HG03565 (cell line): Measurements from ENCODE around the gene NEK1.
"Not testable (repeated sequence)": the region's sequence is repeated elsewhere in the genome, so short reads cannot be mapped to it uniquely, and the experiment has no call there.

Experiments used
- ATAC-seq: cut with Tn5 transposase; IDR thresholded peaks from one replicate; pipeline ENCODE4 v1.9.1; 2021; ENCODE audit warnings: mild to moderate bottlenecking, moderate library complexity; ENCODE audit not compliant: unreplicated experiment

NEK1 gene

GRCh38 chr4:169628579-169628978, 16.2 kb upstream of the NEK1 start:
- ATAC-seq: no peak

- peak; percentile 37 for ATAC-seq
These were observed 14.9 kb upstream of the NEK1 start for GRCh38 chr4:169627307-169627706.

GRCh38 chr4:169626331-169627282, 14.2 kb upstream of the NEK1 start:
- no peak for ATAC-seq

GRCh38 chr4:169625886-169626285, 13.5 kb upstream of the NEK1 start:
- ATAC-seq: no peak

- ATAC-seq: not testable (repeated sequence)
These were observed 11.6 kb upstream of the NEK1 start for GRCh38 chr4:169624012-169624411.

GRCh38 chr4:169622566-169622965, 10.2 kb upstream of the NEK1 start:
- no peak for ATAC-seq

GRCh38 chr4:169621731-169622492, 9.5 kb upstream of the NEK1 start:
- ATAC-seq: no peak

- ATAC-seq: no peak
These were observed 8.5 kb upstream of the NEK1 start for GRCh38 chr4:169620880-169621248.

- peak; percentile 82 for ATAC-seq
These were observed 7.8 kb upstream of the NEK1 start, which contains the start of gene CLCN3 for GRCh38 chr4:169619958-169620879. Gene CLCN3 (plus strand): TSS chr4:169620578. CDS start chr4:169635929, 15,351 bp downstream.

GRCh38 chr4:169619518-169619957, 7.2 kb upstream of the NEK1 start:
- ATAC-seq: peak; percentile 35

GRCh38 chr4:169618986-169619385, 6.6 kb upstream of the NEK1 start:
- no peak for ATAC-seq

GRCh38 chr4:169618286-169618685, 5.9 kb upstream of the NEK1 start:
- ATAC-seq: no peak

GRCh38 chr4:169617306-169617705, 4.9 kb upstream of the NEK1 start:
- ATAC-seq: no peak

GRCh38 chr4:169616846-169617245, 4.5 kb upstream of the NEK1 start:
- ATAC-seq: no peak

- no peak for ATAC-seq
These were observed 3.2 kb upstream of the NEK1 start for GRCh38 chr4:169615467-169616106.

- ATAC-seq: peak; percentile 47
These were observed 782 bp upstream of the NEK1 start for GRCh38 chr4:169612871-169613859.

GRCh38 chr4:169611157-169611556, 1.2 kb downstream of the NEK1 start:
- ATAC-seq: no peak

- ATAC-seq: no peak
These were observed 7.5 kb downstream of the NEK1 start for GRCh38 chr4:169604903-169605331.
